ENCODE data around the gene BET1L.
"Not testable (repeated sequence)": the region's sequence is repeated elsewhere in the genome, so short reads cannot be mapped to it uniquely, and the experiment has no call there.

The BET1L gene

GRCh38 chr11:207208-207862 lies at the start of gene BET1L, which contains the start of gene RIC8A:
BET1L (minus strand) TSS chr11:207399; CDS start chr11:207321, 78 bp downstream.
RIC8A (plus strand) TSS chr11:207708; CDS start chr11:208855, 1,147 bp downstream.
- DNase-seq (ENCODE audit: low spot score), result peak; percentile 94

- DNase-seq (ENCODE audit: low spot score), result no peak
Measured at GRCh38 chr11:255816-256215, 48.6 kb upstream of the BET1L start.

- DNase-seq (ENCODE audit: low spot score), result no peak
Measured at GRCh38 chr11:255176-255575, 48.0 kb upstream of the BET1L start.

- no peak for DNase-seq (ENCODE audit: low spot score)
Measured at GRCh38 chr11:253886-254270, 46.7 kb upstream of the BET1L start.

- no peak for DNase-seq (ENCODE audit: low spot score)
Measured at GRCh38 chr11:253160-253885, 46.1 kb upstream of the BET1L start.

GRCh38 chr11:252666-253065 lies 45.5 kb upstream of the BET1L start:
- no peak for DNase-seq (ENCODE audit: low spot score)

GRCh38 chr11:251550-251949 lies 44.4 kb upstream of the BET1L start:
- no peak for DNase-seq (ENCODE audit: low spot score)

GRCh38 chr11:250740-251299 lies 43.6 kb upstream of the BET1L start:
- DNase-seq (ENCODE audit: low spot score), result peak; percentile 54

GRCh38 chr11:250274-250673 lies 43.1 kb upstream of the BET1L start:
- DNase-seq (ENCODE audit: low spot score), result no peak

GRCh38 chr11:249062-249461 lies 41.9 kb upstream of the BET1L start:
- DNase-seq (ENCODE audit: low spot score), result no peak

GRCh38 chr11:244376-244775 lies 37.2 kb upstream of the BET1L start:
- no peak for DNase-seq (ENCODE audit: low spot score)

- no peak for DNase-seq (ENCODE audit: low spot score)
Measured at GRCh38 chr11:241634-242033, 34.4 kb upstream of the BET1L start.

- DNase-seq (ENCODE audit: low spot score), result no peak
Measured at GRCh38 chr11:240315-240714, 33.1 kb upstream of the BET1L start.

- not testable (repeated sequence) for DNase-seq (ENCODE audit: low spot score)
Measured at GRCh38 chr11:238346-238745, 31.1 kb upstream of the BET1L start.

GRCh38 chr11:236774-237767 lies 29.9 kb upstream of the BET1L start, which contains the start of gene PSMD13:
PSMD13 (plus strand) TSS chr11:236976; CDS start chr11:237050, 74 bp downstream.
- DNase-seq (ENCODE audit: low spot score), result peak; percentile 87

GRCh38 chr11:235997-236773 lies 29.0 kb upstream of the BET1L start, which contains the start of gene SIRT3:
SIRT3 (minus strand) TSS chr11:236342; CDS start chr11:236328, 14 bp downstream.
- peak; percentile 89 for DNase-seq (ENCODE audit: low spot score)

- DNase-seq (ENCODE audit: low spot score), result no peak
Measured at GRCh38 chr11:235609-235996, 28.4 kb upstream of the BET1L start.

- DNase-seq (ENCODE audit: low spot score), result no peak
Measured at GRCh38 chr11:235180-235579, 28.0 kb upstream of the BET1L start.

- DNase-seq (ENCODE audit: low spot score), result no peak
Measured at GRCh38 chr11:232783-233565, 25.8 kb upstream of the BET1L start.

- no peak for DNase-seq (ENCODE audit: low spot score)
Measured at GRCh38 chr11:230431-230830, 23.2 kb upstream of the BET1L start.

All from hematopoietic multipotent progenitor cell treated with erythropoietin and hydrocortisone succinate and interleukin-3 and kit ligand, for 17 days (in vitro differentiated cells).